PC-3 (cell line): ENCODE results near the gene TMEM131.

Source experiments
- CTCF ChIP-seq: fragments of 300-600 bp; sonication (generic); conservative IDR thresholded peaks from 2 replicates; pipeline ENCODE4 v1.5.1; 2017; ENCODE audit warnings: antibody characterized with exemption, low read depth, mild to moderate bottlenecking, low read length
- EZH2 ChIP-seq: fragments of 300-600 bp; sonication (generic); IDR thresholded peaks from one replicate; pipeline ENCODE4 v1.6.1; 2017; ENCODE audit warnings: antibody characterized with exemption, mild to moderate bottlenecking, low read length; ENCODE audit not compliant: unreplicated experiment
- EZH2phosphoT487 ChIP-seq: fragments of 300-600 bp; sonication (generic); IDR thresholded peaks from 2 replicates; pipeline ENCODE4 v1.6.1; 2018; ENCODE audit warnings: mild to moderate bottlenecking, antibody characterized with exemption, low read length, borderline replicate concordance

DNA sequence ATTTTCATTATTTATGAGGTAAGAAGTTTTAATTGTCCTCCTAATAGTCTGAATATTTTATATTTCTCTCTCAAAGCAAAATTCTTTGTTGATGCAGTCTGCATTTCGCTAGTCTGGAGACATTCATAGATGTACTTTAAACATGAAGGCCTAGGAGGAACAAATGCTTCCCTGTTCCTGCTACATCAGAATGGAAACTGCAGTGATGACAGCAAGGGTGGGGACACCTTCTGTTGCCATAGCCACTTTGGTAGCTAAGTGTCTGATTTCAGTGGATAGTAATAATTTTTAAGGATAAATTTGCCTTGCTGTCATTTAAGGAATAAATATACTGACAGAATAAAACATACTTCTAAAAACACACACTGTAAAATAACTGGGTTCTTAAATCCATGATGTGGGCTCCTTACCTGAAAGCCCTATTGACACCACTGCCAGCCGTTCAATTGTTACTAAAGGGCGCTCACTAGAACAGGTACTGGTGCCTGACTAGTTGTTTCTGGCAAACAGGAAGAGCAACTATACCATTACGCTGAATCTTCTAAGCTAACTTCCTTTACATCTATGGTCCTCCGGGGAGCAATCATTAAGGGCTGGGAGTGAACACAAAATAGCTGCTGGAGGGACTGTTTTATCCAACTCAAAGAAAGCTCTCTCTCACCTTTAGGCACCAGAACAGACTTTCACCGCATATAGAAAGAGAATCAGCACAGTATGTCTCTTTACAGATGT is 88.2 kb downstream of the TMEM131 start:
- no peak for TF ChIP-seq CTCF
- TF ChIP-seq EZH2, result no peak
- TF ChIP-seq EZH2phosphoT487, result no peak
